Measurements from ENCODE around the gene KCNK15. TPM values are rescaled to one million over a fixed set of nuclear protein-coding genes. Genes with fewer than 3 reads are reported as not detected.

KCNK15 gene
- total RNA-seq, 1 experiment from 2014 or later, result not detected

DNA sequence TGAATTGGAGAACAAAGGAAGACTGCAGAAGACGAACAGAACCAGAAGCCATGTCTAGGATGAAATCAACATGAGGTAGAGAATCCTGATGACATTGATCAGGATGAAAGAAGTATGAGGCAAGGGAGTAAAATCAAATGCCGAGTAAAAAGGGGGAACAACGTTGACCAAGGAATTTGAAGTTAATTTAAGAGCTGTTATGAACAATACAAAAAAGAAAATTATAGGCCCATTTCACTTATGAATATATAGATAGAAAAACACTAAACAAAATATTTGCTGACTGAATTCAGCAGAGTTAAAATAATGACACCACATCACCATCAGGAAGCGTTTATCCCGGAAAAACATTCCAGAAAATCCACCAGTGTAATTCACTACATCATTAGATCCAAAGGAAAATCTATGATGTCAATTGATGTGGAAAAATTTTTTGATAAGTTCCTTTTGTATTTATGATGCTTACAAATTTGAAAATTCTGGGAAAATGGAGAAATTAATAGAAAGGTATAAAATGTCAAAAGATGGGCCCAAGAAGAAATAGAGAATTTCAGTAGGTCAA lies 38.6 kb upstream of the KCNK15 start:
- Histone ChIP-seq H3K9me3 (replicated peaks) (no peaks in the 10 kb centered on the region), H3K4me3 (no peak overlapping the region), H3K27me3 (replicated peaks) (no peaks in the 10 kb centered on the region), H3K4me1 (replicated peaks) (peaks cover 29% of the 10 kb centered on the region), H3K27ac (no peak overlapping the region), H3K36me3 (no peaks in the 10 kb centered on the region)
- DNase-seq (ENCODE audit: low read depth in 1 of 2, low spot score in 2 of 2), result no peak

- Histone ChIP-seq H3K36me3 (no peaks in the 10 kb centered on the region), H3K4me3 (no peak overlapping the region), H3K9me3 (replicated peaks) (no peaks in the 10 kb centered on the region), H3K27ac (no peak overlapping the region), H3K27me3 (replicated peaks) (no peaks in the 10 kb centered on the region), H3K4me1 (replicated peaks) (peaks cover 11% of the 10 kb centered on the region)
- no peak for DNase-seq (ENCODE audit: low read depth in 1 of 2, low spot score in 2 of 2)
These were observed 36.3 kb upstream of the KCNK15 start for GRCh38 chr20:44709380-44709779.

GRCh38 chr20:44709797-44710196 lies 35.9 kb upstream of the KCNK15 start:
- no peak overlapping the region for H3K4me3 ChIP-seq
- no peaks in the 10 kb centered on the region for H3K36me3 ChIP-seq
- no peak for DNase-seq (ENCODE audit: low read depth in 1 of 2, low spot score in 2 of 2)
- no peaks in the 10 kb centered on the region for H3K27me3 ChIP-seq (replicated peaks)
- no peaks in the 10 kb centered on the region for H3K9me3 ChIP-seq (replicated peaks)
- H3K27ac ChIP-seq, result no peak overlapping the region
- peaks cover 11% of the 10 kb centered on the region for H3K4me1 ChIP-seq (replicated peaks)

DNA sequence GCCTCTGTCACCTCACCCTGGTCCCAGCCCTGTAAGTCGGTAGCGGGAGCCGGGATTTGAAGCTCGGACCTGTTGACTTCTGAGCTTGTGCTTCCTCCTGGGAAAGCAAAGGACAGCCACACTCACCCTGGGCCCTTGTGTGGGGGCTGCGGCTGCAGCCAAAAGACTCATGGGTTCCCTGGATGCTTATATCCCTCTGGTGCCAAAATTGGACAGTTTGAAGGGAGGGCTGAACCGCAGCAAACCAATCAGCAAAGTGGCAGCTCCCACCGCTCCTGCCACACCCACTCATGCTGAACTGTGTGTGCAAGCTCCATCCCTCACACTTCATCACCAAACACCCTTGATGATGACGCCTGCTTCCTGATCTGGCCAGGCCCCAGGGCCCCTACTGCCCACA lies 34.4 kb upstream of the KCNK15 start:
- H3K4me1 ChIP-seq (replicated peaks), result peaks cover 14% of the 10 kb centered on the region
- H3K27me3 ChIP-seq (replicated peaks), result no peaks in the 10 kb centered on the region
- no peak overlapping the region for H3K4me3 ChIP-seq
- no peaks in the 10 kb centered on the region for H3K36me3 ChIP-seq
- no peak overlapping the region for H3K27ac ChIP-seq
- H3K9me3 ChIP-seq (replicated peaks), result no peaks in the 10 kb centered on the region
- no peak for DNase-seq (ENCODE audit: low read depth in 1 of 2, low spot score in 2 of 2)

DNA sequence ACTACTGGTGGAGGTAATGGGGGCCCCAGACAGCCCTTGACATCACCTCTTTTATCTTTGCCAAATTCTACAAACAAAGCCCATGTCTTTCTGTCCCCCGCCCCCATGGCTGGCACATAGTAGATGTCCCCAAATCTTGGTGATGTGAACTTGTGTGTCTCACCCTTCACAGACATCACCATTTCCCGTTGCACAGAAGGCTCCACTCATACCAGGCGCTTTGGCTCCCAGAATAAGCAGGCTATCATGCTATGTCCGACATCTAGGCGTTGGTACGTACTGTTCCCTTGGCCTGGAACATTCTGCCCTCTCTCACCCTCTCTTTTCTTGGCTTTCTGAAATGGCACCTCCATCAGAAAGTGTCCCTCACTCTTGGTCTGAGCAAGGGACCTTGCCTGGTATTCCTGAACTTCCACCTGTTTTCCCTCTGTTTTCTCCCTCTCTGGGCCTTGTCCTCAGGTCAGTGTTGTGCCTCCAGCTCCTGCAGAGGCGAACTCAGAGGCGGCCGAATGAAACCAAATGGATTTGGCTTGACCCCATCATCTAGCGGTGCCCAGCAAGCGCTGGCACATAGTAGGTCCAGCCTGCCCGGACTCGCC lies 31.5 kb upstream of the KCNK15 start:
- Histone ChIP-seq H3K4me1 (replicated peaks) (peaks cover 15% of the 10 kb centered on the region), H3K36me3 (no peaks in the 10 kb centered on the region), H3K27me3 (replicated peaks) (no peaks in the 10 kb centered on the region), H3K27ac (no peak overlapping the region), H3K9me3 (replicated peaks) (no peaks in the 10 kb centered on the region), H3K4me3 (no peak overlapping the region)
- DNase-seq (ENCODE audit: low read depth in 1 of 2, low spot score in 2 of 2), result no peak

DNA sequence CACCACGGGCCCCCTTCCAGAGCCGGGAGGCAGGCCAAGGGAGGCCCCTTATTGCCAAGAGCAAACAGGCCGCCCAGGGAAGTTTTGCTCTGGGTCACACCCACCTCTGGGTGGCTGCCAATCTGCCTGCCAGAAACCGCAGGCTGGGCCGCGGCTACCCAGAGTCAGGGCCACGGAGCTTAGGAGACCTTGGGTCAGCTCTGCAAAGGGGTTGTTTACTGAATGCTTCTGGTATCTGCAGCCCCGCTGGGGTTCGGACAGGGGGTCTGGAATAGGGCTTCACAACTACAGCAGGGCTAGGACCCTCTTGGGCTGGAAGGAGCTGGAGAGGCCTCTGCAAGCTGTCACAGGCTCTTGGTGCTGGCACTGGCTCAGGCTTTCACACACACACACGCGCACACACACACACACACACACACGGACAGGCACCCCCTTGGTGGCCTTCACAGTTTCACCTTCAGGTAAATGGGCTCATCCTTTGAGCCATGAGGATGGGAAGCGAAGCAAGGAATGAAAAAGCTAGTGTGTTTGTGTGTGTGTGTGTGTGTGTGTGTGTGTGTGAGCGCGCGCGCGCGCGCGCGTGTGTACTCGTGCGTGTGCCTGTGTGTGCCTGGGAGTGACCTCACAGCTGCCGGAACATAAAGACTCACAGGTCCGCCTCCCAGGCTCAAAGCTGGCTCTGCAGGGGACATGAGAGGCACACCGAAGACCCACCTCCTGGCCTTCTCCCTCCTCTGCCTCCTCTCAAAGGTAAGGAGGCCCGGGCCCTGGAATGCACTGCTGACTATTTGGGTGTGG lies 30.8 kb upstream of the KCNK15 start, which contains the start of gene CCN5:
TSS of gene CCN5 (plus strand) at position 669 of the 798 bp plus-strand sequence. CDS start at position 691, 22 bp downstream.
- no peaks in the 10 kb centered on the region for H3K36me3 ChIP-seq
- peaks cover 15% of the 10 kb centered on the region for H3K4me1 ChIP-seq (replicated peaks)
- H3K27me3 ChIP-seq (replicated peaks), result no peaks in the 10 kb centered on the region
- no peak within 1 kb of the TSS for H3K27ac ChIP-seq
- H3K9me3 ChIP-seq (replicated peaks), result no peaks in the 10 kb centered on the region
- H3K4me3 ChIP-seq, result no peak within 1 kb of the TSS
- peak; percentile 75 to 82 for DNase-seq (ENCODE audit: low read depth in 1 of 2, low spot score in 2 of 2)

GRCh38 chr20:44715499-44716308 lies 30.0 kb upstream of the KCNK15 start:
- Histone ChIP-seq H3K36me3 (no peaks in the 10 kb centered on the region), H3K9me3 (replicated peaks) (no peaks in the 10 kb centered on the region), H3K4me1 (replicated peaks) (peaks cover 23% of the 10 kb centered on the region), H3K27ac (no peak overlapping the region), H3K27me3 (replicated peaks) (no peaks in the 10 kb centered on the region), H3K4me3 (no peak overlapping the region)
- no peak for DNase-seq (ENCODE audit: low read depth in 1 of 2, low spot score in 2 of 2)

GRCh38 chr20:44716309-44717106 lies 29.2 kb upstream of the KCNK15 start:
- Histone ChIP-seq H3K27me3 (replicated peaks) (no peaks in the 10 kb centered on the region), H3K27ac (no peak overlapping the region), H3K36me3 (no peaks in the 10 kb centered on the region), H3K9me3 (replicated peaks) (no peaks in the 10 kb centered on the region), H3K4me3 (no peak overlapping the region), H3K4me1 (replicated peaks) (peaks cover 31% of the 10 kb centered on the region)
- DNase-seq (ENCODE audit: low read depth in 1 of 2, low spot score in 2 of 2), result no peak

DNA sequence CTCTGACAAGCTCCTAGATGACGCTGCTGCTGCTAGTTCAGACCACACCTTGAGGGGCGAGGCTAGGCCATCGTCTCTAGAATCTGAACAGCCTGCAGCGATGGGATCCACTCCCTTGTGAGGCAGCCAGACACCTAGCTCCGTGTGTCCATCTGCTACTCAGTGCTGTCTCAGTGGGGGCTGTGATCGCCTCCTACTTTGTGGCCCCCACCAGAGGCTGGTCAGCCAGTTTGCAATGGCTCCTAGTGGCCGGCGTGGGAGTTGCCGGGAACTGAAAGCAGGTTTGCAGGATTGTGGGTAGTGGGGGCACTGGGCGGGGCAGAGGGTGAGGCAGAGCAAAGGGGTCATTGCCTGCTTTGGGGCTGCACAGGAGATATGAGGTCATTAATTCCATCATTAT lies 27.7 kb upstream of the KCNK15 start:
- H3K27me3 ChIP-seq (replicated peaks), result no peaks in the 10 kb centered on the region
- H3K4me3 ChIP-seq, result no peak overlapping the region
- H3K36me3 ChIP-seq, result no peaks in the 10 kb centered on the region
- peaks cover 36% of the 10 kb centered on the region for H3K4me1 ChIP-seq (replicated peaks)
- no peak overlapping the region for H3K27ac ChIP-seq
- H3K9me3 ChIP-seq (replicated peaks), result no peaks in the 10 kb centered on the region
- DNase-seq (ENCODE audit: low read depth in 1 of 2, low spot score in 2 of 2), result no peak

GRCh38 chr20:44719841-44720240 lies 25.8 kb upstream of the KCNK15 start:
- Histone ChIP-seq H3K36me3 (no peaks in the 10 kb centered on the region), H3K4me3 (no peak overlapping the region), H3K27me3 (replicated peaks) (no peaks in the 10 kb centered on the region), H3K27ac (no peak overlapping the region), H3K9me3 (replicated peaks) (no peaks in the 10 kb centered on the region; the same call in 1 of the 2 replicates), H3K4me1 (replicated peaks) (peaks cover 39% of the 10 kb centered on the region)
- DNase-seq (ENCODE audit: low read depth in 1 of 2, low spot score in 2 of 2), result no peak

DNA sequence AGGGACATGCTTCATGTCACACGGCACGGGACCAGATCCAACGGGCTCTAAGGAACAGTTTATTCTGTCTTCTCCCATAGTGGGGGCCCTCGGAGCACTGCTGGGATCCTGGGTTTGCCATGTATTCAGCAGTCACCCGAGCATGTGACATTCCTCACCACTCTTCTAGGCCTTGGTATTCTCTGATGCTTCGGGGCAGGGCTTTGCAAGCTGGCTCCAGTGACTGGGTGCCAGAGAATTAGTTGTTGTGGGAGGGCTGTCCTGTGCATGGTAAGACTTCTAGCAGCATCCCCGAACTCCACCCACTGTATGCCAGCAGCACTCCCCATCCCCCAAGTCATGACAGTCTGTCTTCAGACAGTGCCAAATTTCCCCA lies 25.1 kb upstream of the KCNK15 start:
- Histone ChIP-seq H3K36me3 (no peaks in the 10 kb centered on the region), H3K27me3 (replicated peaks) (no peaks in the 10 kb centered on the region), H3K9me3 (replicated peaks) (no peaks in the 10 kb centered on the region; the same call in 1 of the 2 replicates), H3K4me1 (replicated peaks) (peaks cover 35% of the 10 kb centered on the region), H3K27ac (peak overlapping the region; percentile 4), H3K4me3 (no peak overlapping the region)
- DNase-seq (ENCODE audit: low read depth in 1 of 2, low spot score in 2 of 2), result peak; percentile 65 to 75

DNA sequence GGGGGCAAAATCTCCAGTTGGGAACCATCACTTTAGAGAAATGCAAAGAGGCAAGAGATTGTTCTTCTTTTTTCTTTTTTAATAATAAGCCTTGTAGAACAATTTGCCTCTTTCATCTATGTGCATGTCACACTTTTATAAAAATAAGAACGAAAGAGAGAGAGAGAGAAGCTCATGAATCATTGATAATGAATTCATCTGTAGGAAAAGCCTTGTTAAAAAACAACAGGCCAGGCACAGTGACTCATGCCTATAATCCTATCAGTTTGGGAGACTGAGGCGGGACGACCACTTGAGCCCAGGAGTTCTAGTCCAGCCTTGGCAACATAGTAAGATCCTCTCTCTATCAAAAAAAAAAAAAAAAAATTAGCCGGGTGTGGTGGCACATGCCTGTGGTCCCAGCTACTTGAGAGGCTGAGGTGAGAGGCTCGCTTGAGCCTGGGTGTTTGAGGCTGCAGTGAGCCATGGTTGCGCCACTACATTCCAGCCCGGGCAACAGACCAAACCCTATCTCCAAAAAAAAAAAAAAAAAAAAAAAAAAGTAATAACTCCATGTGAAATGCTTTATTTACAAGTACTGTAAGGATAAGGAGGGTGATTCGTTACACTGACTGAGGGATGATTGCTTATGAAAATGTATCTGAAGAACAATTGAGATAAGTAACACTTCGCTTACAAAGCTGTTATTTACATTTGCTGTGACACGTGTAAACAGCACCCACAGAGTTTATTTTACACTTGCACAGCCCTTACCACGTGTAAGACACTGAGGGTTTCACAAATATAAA lies 24.5 kb upstream of the KCNK15 start:
- no peak overlapping the region for H3K4me3 ChIP-seq
- no peaks in the 10 kb centered on the region for H3K27me3 ChIP-seq (replicated peaks)
- peak in 1 of 2 experiments; percentile 69 for DNase-seq (ENCODE audit: low read depth in 1 of 2, low spot score in 2 of 2)
- peak overlapping the region; percentile 24 for H3K27ac ChIP-seq
- H3K4me1 ChIP-seq (replicated peaks), result peaks cover 32% of the 10 kb centered on the region
- H3K9me3 ChIP-seq (replicated peaks), result no peaks in the 10 kb centered on the region; the same call in 1 of the 2 replicates
- no peaks in the 10 kb centered on the region for H3K36me3 ChIP-seq
